GM12878 (cell line): ENCODE results near the gene KHDRBS1. TPM values are rescaled to one million over a fixed set of nuclear protein-coding genes. Genes with fewer than 3 reads are reported as not detected.
"Not testable (repeated sequence)": the region's sequence is repeated elsewhere in the genome, so short reads cannot be mapped to it uniquely, and the experiment has no call there.

ENCODE experiments used
- ATAC-seq: fragments of 200-7000 bp; cut with Tn5 transposase; 3 replicates; pipeline ENCODE4 v1.9.1; 2020; ENCODE audit warnings: mild to moderate bottlenecking, moderate library complexity
- BruUV-seq: library from RNA; stranded (reverse); fragments of 400-500 nt; replicated peaks from 2 replicates; lab custom pipeline; 2021; lab: Mats Ljungman, UMichigan
- CTCF ChIA-PET: fragments of 300-600 bp; sonication (Branson Sonifier 250); formaldehyde crosslinking; extraction: SDS; loops from one replicate; lab custom pipeline; 2021; ENCODE audit warnings: inconsistent platforms; lab: Yijun Ruan, JAX
- POLR2A ChIA-PET: fragments of 350-600 bp; formaldehyde crosslinking; extraction: SDS; loops from one replicate; lab custom pipeline; 2021; ENCODE audit warnings: inconsistent platforms; lab: Charles Lee
- RAD21 ChIA-PET: fragments of 300-600 bp; sonication (Branson Sonifier 250); formaldehyde crosslinking; loops from one replicate; lab custom pipeline; 2023; ENCODE audit warnings: antibody characterized with exemption; ENCODE audit not compliant: unreplicated experiment; lab: Charles Lee
- SMC1A ChIA-PET: fragments of 300-600 bp; sonication (Branson Sonifier 250); formaldehyde crosslinking; loops from one replicate; lab custom pipeline; 2023; ENCODE audit not compliant: unreplicated experiment, uncharacterized antibody; lab: Charles Lee
- DNase-seq: peaks from one replicate; pipeline ENCODE4 v3.0.0-alpha.2; 2011; ENCODE audit warnings: low read depth, low spot score
- FAIRE-seq: peaks from 3 replicates; lab custom pipeline; 2011; peaks lifted over from hg19 to GRCh38; lab: Jason Lieb, UNC
- H2AFZ ChIP-seq: 2 replicates; pipeline ENCODE4 v1.6.0; 2011; ENCODE audit warnings: low read depth, low read length, control low read depth; ENCODE audit not compliant: control insufficient read depth
- H3K27ac ChIP-seq: 2 replicates; pipeline ENCODE4 v1.5.1; 2011; ENCODE audit warnings: control low read depth; ENCODE audit not compliant: control insufficient read depth, insufficient read depth
- H3K27me3 ChIP-seq, 2 experiments: replicated peaks in 1 of 2; 2 replicates each; pipeline versions ENCODE4 v1.6.0 to v1.6.1; 2011; ENCODE audit warnings: low read length in 1 of 2; ENCODE audit not compliant: control insufficient read depth in 2 of 2, insufficient read depth in 2 of 2
- H3K36me3 ChIP-seq, 2 experiments: 2 replicates each; pipeline ENCODE4 v1.5.1; 2011; ENCODE audit warnings: low read length in 1 of 2; ENCODE audit not compliant: control insufficient read depth in 2 of 2, insufficient read depth in 2 of 2
- H3K4me1 ChIP-seq: 2 replicates; pipeline ENCODE4 v1.6.1; 2011; ENCODE audit warnings: mild to moderate bottlenecking, low read length, moderate library complexity, mixed read lengths; ENCODE audit not compliant: control insufficient read depth, insufficient read depth
- H3K4me2 ChIP-seq: 2 replicates; pipeline ENCODE4 v1.6.0; 2011; ENCODE audit warnings: control low read depth; ENCODE audit not compliant: control insufficient read depth, insufficient read depth
- H3K4me3 ChIP-seq: fragments of 200-600 bp; sonication (generic); 2 replicates; pipeline ENCODE4 v1.5.1; 2016
- H3K79me2 ChIP-seq: 2 replicates; pipeline ENCODE4 v1.6.0; 2011; ENCODE audit warnings: low read length; ENCODE audit not compliant: control insufficient read depth, insufficient read depth
- H3K9ac ChIP-seq: 2 replicates; pipeline ENCODE4 v1.8.0; 2011; ENCODE audit warnings: low read length, control low read depth, mixed read lengths; ENCODE audit not compliant: control insufficient read depth, insufficient read depth
- H3K9me3 ChIP-seq: replicated peaks from 3 replicates; pipeline ENCODE4 v1.5.1; 2011; ENCODE audit warnings: mild to moderate bottlenecking, low read length; ENCODE audit not compliant: control insufficient read depth, insufficient read depth
- H4K20me1 ChIP-seq: 2 replicates; pipeline ENCODE4 v1.6.0; 2011; ENCODE audit not compliant: control insufficient read depth, insufficient read depth
- HDGF ChIP-seq: fragments of 450-650 bp; IDR thresholded peaks from 2 replicates; pipeline ENCODE4 v1.6.1; 2016; ENCODE audit warnings: antibody characterized with exemption
- SPI1 ChIP-seq: IDR thresholded peaks from 2 replicates; pipeline ENCODE4 v1.6.1; 2011; ENCODE audit warnings: low read depth, mild to moderate bottlenecking, low read length, moderate library complexity, borderline replicate concordance; ENCODE audit not compliant: insufficient read depth
- WGBS: methylation state at CpG from one replicate; pipeline ENCODE4 v1.1.6; 2016; ENCODE audit warnings: low lambda C conversion rate; ENCODE audit not compliant: insufficient replicate concordance, insufficient coverage; ENCODE audit errors: missing lambda C conversion rate; 5-methylcytosine and 5-hydroxymethylcytosine counted together
- in situ Hi-C: fragments of 300-500 bp; cut with MboI; formaldehyde crosslinking; loops from 9 replicates; pipeline ENCODE4 v1.14.3; 2018; ENCODE audit warnings: mixed read lengths
- intact Hi-C: fragments of 100-400 bp; cut with micrococcal nuclease; formaldehyde crosslinking; loops from one replicate; pipeline ENCODE4 v1.14.2; 2022; ENCODE audit not compliant: unreplicated experiment
- polyA plus RNA-seq, 11 experiments: library from polyadenylated mRNA; depleted of rRNA in 4 of 11; unstranded in 6 of 11; stranded (reverse) in 5 of 11; fragments of >200 nt; fragmentation: Nextera tagmentation in 4 of 11; fragmentation: Illumina TruSeq in 1 of 11; extraction: Ambion mirVana in 4 of 11; extraction: Trizol in 1 of 11; gene quantifications; 1 replicate in 1 of 11; 2 replicates in 10 of 11; pipeline versions ENCODE4 v1.2.1 to v1.2.3, GENCODE V29; 2011 to 2016; ENCODE audit warnings: inconsistent platforms in 2 of 11, missing spikeins in 2 of 11, low read depth in 1 of 11
- total RNA-seq, 4 experiments: library from RNA; depleted of rRNA in 3 of 4; stranded (reverse); fragments of >200 nt in 3 of 4; fragmentation: Illumina TruSeq in 1 of 4; extraction: Trizol in 1 of 4; gene quantifications; 2 replicates each; pipeline versions ENCODE4 v1.2.1 to v1.2.3, GENCODE V29; 2013 to 2021

Gene KHDRBS1
- total and polyA plus RNA-seq, 10 of the 15 experiments (the other 5 are each of a cell fraction or from before 2014, with no cell fraction given): 42.5 to 204 (median 96.0) TPM

GRCh38 chr1:32082022-32082421 lies 68.4 kb downstream of the KHDRBS1 start:
- H3K36me3 ChIP-seq: peaks cover 5 to 8% of the 10 kb centered on the region in 2 experiments
- H4K20me1 ChIP-seq: no peaks in the 10 kb centered on the region
- H3K9ac ChIP-seq: no peak overlapping the region
- 0% methylated on average over 1 of the region's 1 CpG for WGBS
- no peak overlapping the region for H3K4me2 ChIP-seq
- ChIA-PET SMC1A (interaction anchor here (0.7 to 1.3 kb wide), 4 partner anchors 9 to 45 kb away, joined by 3 to 5 read pairs (median 4); partner anchors contain the start of genes KPNA6 and TMEM39B), POLR2A (interaction anchor here (0.7 to 1.5 kb wide), 2 partner anchors 9 to 112 kb away, joined by 3 to 6 read pairs; partner anchors contain the start of gene TMEM39B), RAD21 (no interaction called here), CTCF (interaction anchor here (0.7 to 0.8 kb wide), 3 partner anchors 9 to 28 kb away, joined by 3 to 4 read pairs (median 3); partner anchors contain the start of gene TMEM39B)
- no peak overlapping the region for H3K27ac ChIP-seq
- DNase-seq (no peak), ATAC-seq (no peak), FAIRE-seq (no peak)
- BruUV-seq: no TSS peak
- H2AFZ ChIP-seq: no peak overlapping the region
- H3K4me1 ChIP-seq: no peaks in the 10 kb centered on the region
- TF ChIP-seq SPI1: 0 out of 2 replicates have a peak, but pooled peaks have one; percentile 32
- TF ChIP-seq HDGF: no peak
- H3K27me3 ChIP-seq: no peaks in the 10 kb centered on the region
- H3K79me2 ChIP-seq: no peaks in the 10 kb centered on the region
- no peaks in the 10 kb centered on the region for H3K9me3 ChIP-seq
- in situ Hi-C loops (no loop called here), intact Hi-C loops (no loop called here)
- no peak overlapping the region for H3K4me3 ChIP-seq

- H3K9ac ChIP-seq, ATAC-seq: not testable (repeated sequence)
Observed at GRCh38 chr1:32086381-32086780, 72.7 kb downstream of the KHDRBS1 start.

More at GRCh38 chr1:32086381-32086780, 72.7 kb downstream of the KHDRBS1 start:
- H3K4me3 ChIP-seq, SMC1A ChIA-PET, FAIRE-seq, H3K4me2 ChIP-seq, CTCF ChIA-PET, RAD21 ChIA-PET, H3K79me2 ChIP-seq, H3K4me1 ChIP-seq, H4K20me1 ChIP-seq, H3K27me3 ChIP-seq, H3K36me3 ChIP-seq, intact Hi-C loops, H3K9me3 ChIP-seq, BruUV-seq, in situ Hi-C loops, H3K27ac ChIP-seq, H2AFZ ChIP-seq, DNase-seq: not testable (repeated sequence)
- 97% methylated on average over 2 of the region's 2 CpGs for WGBS
- POLR2A ChIA-PET: interaction anchor here (0.7 kb wide), 1 partner anchor 175 kb away, joined by 3 read pairs; no protein-coding TSS in a partner anchor
